GM21576 (cell line): ENCODE measurements around the gene RRP7A.
"Not testable (repeated sequence)": the region's sequence is repeated elsewhere in the genome, so short reads cannot be mapped to it uniquely, and the experiment has no call there.

Experiments
- ATAC-seq: cut with Tn5 transposase; IDR thresholded peaks from one replicate; pipeline ENCODE4 v1.9.1; 2021; ENCODE audit warnings: mild to moderate bottlenecking, moderate library complexity; ENCODE audit not compliant: unreplicated experiment

RRP7A gene

GRCh38 chr22:42536634-42537033 is 17.0 kb upstream of the RRP7A start:
- ATAC-seq: not testable (repeated sequence)

GRCh38 chr22:42536166-42536565 is 16.6 kb upstream of the RRP7A start:
- ATAC-seq: no peak

GRCh38 chr22:42535082-42535731 is 15.6 kb upstream of the RRP7A start:
- not testable (repeated sequence) for ATAC-seq

GRCh38 chr22:42533638-42533977 is 14.0 kb upstream of the RRP7A start:
- ATAC-seq: no peak

DNA sequence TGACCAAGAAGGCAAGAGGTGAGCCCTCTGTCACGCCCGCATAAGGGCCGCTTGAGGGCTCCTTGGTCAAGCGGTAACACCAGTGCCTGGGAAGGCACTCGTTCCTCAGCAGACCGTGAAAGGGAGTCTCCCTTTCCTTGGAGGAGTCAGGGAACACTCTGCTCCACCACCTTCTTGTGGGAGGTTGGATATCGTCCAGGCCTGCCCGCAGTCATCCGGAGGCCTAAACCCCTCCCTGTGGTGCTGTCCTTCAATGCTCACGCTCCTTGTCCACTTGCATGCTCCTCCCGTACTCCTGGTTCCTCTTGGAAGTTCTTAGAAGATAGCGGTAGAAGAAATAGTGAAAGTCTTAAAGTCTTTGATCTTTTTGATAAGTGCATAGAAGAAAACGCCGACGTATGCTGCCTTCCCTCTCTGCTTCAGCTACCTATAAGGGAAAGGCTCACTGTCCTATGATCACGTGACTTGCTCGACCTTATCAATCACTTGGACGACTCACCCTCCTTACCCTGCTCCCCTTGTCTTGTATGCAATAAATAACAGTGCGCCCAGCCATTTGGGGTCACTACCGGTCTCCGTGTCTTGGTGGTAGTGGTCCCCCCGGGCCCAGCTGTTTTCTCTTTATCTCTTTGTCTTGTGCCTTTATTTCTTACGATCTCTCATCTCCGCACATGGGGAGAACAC is 11.9 kb upstream of the RRP7A start:
- not testable (repeated sequence) for ATAC-seq

- ATAC-seq: not testable (repeated sequence)
These were observed 9.8 kb upstream of the RRP7A start for GRCh38 chr22:42529435-42529834.

DNA sequence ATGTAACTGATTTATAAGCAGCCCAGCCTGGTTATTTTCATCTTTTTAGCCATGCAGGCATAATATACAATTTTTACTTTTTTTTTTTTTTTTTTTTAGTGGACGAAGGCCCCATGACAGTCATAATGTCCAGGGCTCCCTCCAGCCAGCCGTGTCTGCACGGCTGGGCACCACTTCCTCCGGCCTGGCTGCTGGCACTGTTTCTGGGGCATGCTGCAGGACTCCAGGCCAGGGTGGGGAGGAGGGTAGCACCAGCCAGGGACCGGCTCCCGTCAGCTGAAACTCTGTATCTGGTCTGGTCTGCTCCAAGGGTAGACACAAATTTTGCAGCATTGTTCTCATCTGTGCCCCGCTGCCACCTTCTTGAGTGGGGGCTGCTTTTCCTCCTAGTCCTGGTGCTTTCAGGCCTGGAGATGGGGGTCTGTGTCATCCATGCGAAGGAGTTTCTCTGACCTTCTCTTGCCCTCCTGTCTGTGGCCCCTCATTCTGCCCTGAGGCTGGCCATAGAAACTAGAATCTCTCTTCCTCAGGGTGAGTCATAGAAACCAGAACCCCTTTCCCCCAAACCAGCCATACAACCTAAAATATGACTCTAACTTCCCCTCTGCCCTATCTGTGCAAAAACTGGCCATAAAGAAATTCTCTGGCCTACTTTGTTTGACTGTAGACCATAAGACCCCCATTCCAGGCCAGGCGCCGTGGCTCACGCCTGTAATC is 9.2 kb upstream of the RRP7A start:
- peak; percentile 47 for ATAC-seq

GRCh38 chr22:42522546-42522945 is 3.0 kb upstream of the RRP7A start:
- ATAC-seq: no peak

DNA sequence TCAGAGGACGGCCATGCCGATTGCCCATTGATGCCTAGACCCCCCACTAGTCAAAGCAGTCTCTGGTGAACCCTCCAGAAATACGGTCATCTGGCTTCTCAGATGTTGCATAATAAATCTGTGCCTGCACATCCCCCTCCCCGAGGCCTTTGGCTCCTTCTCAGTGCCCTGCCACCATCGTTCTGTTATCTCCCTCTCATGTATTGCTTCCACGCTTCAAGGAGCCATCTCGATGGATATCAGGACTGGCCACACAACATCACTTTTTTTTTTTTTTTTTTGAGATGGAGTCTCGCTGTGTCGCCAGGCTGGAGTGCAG is 1.6 kb upstream of the RRP7A start:
- ATAC-seq: no peak

GRCh38 chr22:42518638-42519524 is 715 bp downstream of the RRP7A start:
- ATAC-seq: not testable (repeated sequence)

DNA sequence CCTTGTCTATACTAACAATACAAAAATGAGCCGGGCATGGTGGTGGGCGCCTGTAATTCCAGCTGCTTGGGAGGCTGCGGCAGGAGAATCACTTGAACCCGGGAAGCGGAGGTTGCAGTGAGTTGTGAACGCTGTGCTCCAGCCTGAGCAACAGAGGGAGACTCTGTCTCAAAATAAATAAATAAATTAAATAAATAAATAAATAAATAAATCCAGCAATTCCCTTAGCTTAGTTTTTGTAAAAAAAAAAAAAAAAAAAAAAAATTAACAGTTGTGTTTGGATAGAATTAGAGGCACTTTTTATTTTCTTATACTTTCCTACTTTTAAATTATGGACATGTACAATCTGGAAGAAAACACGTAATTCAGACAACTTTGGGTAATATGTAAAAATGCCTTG is 2.5 kb downstream of the RRP7A start:
- ATAC-seq: not testable (repeated sequence)

DNA sequence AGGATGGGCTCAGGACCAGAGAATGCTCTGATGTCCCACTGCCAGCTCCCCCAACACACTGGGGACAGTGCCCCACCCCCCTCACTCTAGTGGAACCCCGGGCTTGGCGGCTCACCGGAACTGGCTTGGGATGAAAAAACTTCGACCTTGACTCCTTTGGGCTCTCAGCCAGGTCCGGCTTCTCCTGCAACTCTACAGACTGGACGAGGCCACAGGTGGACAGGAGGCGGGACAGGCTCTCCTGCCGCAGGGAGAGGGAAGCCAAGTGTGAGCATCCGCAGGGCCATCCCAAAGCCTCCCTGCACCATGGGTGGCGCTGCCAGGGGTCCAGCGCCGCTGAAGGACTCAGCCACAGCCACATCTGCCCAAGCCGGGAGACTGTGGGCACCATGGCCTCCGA is 3.7 kb downstream of the RRP7A start:
- no peak for ATAC-seq

DNA sequence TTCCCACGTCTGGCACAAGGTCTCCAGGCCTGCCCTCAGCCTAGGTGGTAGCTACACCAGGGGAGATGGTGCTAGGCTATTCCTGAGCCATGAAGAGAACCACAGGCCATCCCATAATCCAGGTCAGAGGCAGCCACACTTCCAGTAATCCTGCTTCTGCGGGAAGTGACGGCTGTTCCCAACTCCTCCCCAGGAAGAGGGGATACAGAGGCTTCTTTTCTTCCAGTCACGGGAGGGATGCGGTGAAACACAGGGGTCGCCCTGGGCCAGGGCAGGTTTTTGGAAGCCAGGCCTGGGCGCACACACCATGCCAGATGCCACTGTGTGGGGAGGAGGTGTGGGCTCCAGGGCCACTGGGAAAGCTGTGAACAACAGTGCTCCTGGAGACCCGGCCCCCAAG is 4.3 kb downstream of the RRP7A start:
- ATAC-seq: not testable (repeated sequence)

- ATAC-seq: not testable (repeated sequence)
These were observed 5.3 kb downstream of the RRP7A start for GRCh38 chr22:42514331-42514730.

DNA sequence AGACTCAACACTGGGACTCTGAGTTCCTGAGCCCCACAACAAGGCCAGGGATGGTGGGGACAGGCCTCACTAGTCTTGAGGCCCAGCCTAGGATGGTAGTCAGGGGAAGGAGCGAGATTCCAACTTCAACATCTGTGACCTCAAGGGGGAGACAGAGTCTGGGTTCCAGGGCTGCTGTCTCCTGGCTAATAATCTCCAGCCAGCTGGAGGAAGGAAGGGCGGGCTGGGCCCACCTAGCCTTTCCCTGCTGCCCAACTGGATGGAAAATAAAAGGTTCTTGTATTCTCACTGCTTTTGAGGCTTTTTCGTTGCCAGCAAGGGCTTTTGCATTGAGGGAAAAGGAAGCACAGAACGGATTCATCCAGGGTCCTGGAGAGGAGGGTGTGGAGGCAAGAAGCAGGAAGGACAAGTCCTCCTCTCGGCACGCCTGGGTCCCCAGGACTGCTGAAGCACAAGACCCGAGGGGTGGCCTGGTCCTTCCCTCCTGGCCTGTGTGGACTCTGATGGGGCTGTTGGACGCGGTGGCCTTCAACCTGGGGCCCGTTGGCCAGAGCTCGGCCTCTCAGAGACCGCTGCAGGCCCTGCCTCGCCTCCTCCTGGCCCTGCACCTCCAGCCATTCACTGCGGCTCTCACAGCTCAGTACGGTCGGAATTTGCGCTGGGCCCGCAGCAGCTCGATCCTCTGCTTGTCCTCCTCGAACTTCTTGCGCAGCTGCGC is 7.2 kb downstream of the RRP7A start:
- ATAC-seq: not testable (repeated sequence)

GRCh38 chr22:42511401-42511891 is 8.2 kb downstream of the RRP7A start:
- ATAC-seq: no peak

DNA sequence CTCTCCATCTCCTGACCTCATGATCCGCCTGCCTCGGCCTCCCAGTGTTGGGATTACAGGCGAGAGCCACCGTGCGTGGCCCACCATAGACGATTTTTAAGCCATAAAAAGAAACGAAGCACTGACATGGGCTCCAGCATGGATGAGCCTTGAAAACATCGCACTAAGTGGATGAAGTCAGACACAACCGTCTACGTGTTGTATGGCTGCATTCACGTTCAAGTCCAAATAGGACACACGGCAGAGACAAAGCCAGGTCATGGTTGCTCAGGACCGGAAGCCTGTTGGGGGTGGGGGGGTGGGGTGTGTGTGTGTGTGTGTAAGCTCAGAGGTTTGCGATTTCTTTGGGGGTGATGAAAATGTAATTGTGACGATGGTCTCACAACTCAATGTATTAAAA is 10.0 kb downstream of the RRP7A start:
- ATAC-seq: no peak

GRCh38 chr22:42508975-42509364 is 10.6 kb downstream of the RRP7A start:
- not testable (repeated sequence) for ATAC-seq

DNA sequence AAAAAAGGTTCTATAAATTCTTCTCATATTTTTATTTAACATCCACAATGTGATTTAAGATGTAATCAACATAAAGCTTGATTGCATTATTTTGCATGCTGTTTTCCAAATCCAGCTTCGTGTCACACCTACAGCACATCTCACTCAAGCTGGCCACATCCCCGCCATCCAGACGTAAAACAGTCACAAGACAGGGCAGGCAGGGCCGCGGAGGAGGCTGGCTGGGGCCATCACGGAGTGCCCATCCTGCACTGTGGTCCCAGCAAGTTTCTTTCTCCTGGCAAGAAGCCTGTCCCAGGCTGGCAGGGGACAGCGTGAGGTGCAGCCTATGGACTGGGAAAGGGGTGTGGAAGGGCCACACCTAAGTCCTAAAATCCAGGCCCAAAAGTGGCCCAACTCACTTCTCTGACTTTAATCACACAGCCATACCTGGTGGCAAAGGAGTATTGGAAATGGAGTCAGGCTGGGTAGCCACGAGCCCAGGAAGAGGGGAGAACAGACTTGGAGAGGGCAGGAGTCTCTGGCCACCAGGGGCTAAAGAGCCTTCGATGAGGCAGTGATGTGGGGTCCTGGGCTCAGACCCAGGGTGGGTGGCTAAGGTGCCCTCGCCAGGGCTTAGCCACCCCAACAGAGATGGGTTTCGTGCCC is 11.1 kb downstream of the RRP7A start:
- ATAC-seq: not testable (repeated sequence)

DNA sequence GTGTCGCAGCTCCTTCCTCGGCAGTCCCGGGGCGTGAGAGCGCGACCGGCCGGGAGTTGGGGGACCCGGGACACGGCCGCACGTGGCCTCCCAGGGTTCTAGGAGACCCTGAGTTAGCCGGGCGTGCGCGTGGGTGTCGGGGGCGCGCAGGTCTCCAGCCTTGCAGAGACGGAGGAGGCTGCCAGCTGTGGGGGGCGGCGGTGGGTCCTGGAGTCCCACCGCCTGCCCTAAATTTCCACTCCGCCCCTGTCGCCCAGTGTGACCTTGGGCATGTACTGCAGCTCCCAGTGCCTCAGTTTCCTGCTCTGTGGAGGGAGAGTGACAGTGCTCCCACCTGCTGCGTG is 18.8 kb downstream of the RRP7A start:
- ATAC-seq: no peak
